ENCODE results near the gene KDSR. TPM values are rescaled to one million over a fixed set of nuclear protein-coding genes. Genes with fewer than 3 reads are reported as not detected.

KDSR gene
- total RNA-seq, 2 experiments from 2014 or later: 38.2 to 38.4 TPM

Other genes with a start within 250 kb of the KDSR start
- 100 to 1,000 TPM; 140 TPM for gene BCL2, start 47.4 kb downstream of the KDSR start, total RNA-seq
- gene VPS4B, start 55.3 kb upstream of the KDSR start, total RNA-seq: 10 to 100 TPM; 62.8 to 67.2 TPM
- not detected for gene SERPINB5, start 109.8 kb upstream of the KDSR start, total RNA-seq
- not detected for gene SERPINB12, start 175.2 kb upstream of the KDSR start, total RNA-seq
- not detected for gene SERPINB13, start 220.1 kb upstream of the KDSR start, total RNA-seq